Activated CD4-positive, CD25-positive, alpha-beta regulatory T cell treated with anti-CD3 and anti-CD28 coated beads, Interleukin-2, amount 50 U/mL, for 16 hours (primary cell): ENCODE measurements around the gene POLE4.

Source experiments
- DNase-seq: peaks from one replicate; pipeline ENCODE4 v3.0.0-alpha.2; 2020; ENCODE audit warnings: low read depth, low spot score

The POLE4 gene

GRCh38 chr2:74939919-74940812 is 18.3 kb upstream of the POLE4 start:
- DNase-seq: no peak

- DNase-seq: no peak
These were observed 17.2 kb upstream of the POLE4 start for GRCh38 chr2:74941284-74941683.

GRCh38 chr2:74942263-74942662 is 16.2 kb upstream of the POLE4 start:
- DNase-seq: no peak

- no peak for DNase-seq
These were observed 13.3 kb upstream of the POLE4 start for GRCh38 chr2:74944987-74945787.

GRCh38 chr2:74945788-74946331 is 12.6 kb upstream of the POLE4 start:
- no peak for DNase-seq

GRCh38 chr2:74947703-74948102 is 10.7 kb upstream of the POLE4 start:
- no peak for DNase-seq

- no peak for DNase-seq
These were observed 9.7 kb upstream of the POLE4 start for GRCh38 chr2:74948779-74949178.

- no peak for DNase-seq
These were observed 7.2 kb upstream of the POLE4 start for GRCh38 chr2:74951211-74951754.

GRCh38 chr2:74952575-74952974 is 5.9 kb upstream of the POLE4 start:
- DNase-seq: no peak

- no peak for DNase-seq
These were observed 4.5 kb upstream of the POLE4 start for GRCh38 chr2:74953796-74954499.

GRCh38 chr2:74954500-74954874 is 4.0 kb upstream of the POLE4 start:
- no peak for DNase-seq

GRCh38 chr2:74957886-74958273 is 563 bp upstream of the POLE4 start:
- no peak for DNase-seq

- no peak for DNase-seq
These were observed 786 bp downstream of the POLE4 start for GRCh38 chr2:74959106-74959751.

GRCh38 chr2:74966887-74967286 is 8.4 kb downstream of the POLE4 start:
- no peak for DNase-seq

- no peak for DNase-seq
These were observed 16.6 kb downstream of the POLE4 start for GRCh38 chr2:74975016-74975415.

GRCh38 chr2:74979844-74980243 is 21.4 kb downstream of the POLE4 start:
- DNase-seq: no peak

GRCh38 chr2:74982577-74982976 is 24.1 kb downstream of the POLE4 start:
- DNase-seq: no peak

- DNase-seq: no peak
These were observed 25.4 kb downstream of the POLE4 start for GRCh38 chr2:74983631-74984392.

- DNase-seq: no peak
These were observed 26.6 kb downstream of the POLE4 start for GRCh38 chr2:74984947-74985637.
